ENCODE results near the gene NLK.

DNA sequence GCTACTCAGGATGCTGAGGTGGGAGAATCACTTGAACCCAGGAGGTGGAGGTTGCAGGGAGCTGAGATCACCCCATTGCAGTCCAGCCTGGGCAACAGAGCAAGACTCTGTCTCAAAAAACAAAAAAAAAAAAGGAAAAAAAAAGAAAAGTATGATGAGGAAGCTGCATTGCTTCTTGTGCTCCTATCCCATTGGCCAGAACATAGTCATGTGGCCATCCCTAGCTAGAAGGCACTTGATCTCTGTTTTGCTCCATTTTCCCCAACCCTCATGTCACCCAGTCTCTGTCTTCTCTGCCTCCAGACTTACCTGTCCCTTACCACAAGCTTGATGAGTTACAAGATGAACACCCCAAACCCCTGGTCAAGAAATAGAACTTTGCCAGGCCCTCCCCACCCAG lies 163.8 kb downstream of the NLK start:
- TF ChIP-seq, protein P1, sequence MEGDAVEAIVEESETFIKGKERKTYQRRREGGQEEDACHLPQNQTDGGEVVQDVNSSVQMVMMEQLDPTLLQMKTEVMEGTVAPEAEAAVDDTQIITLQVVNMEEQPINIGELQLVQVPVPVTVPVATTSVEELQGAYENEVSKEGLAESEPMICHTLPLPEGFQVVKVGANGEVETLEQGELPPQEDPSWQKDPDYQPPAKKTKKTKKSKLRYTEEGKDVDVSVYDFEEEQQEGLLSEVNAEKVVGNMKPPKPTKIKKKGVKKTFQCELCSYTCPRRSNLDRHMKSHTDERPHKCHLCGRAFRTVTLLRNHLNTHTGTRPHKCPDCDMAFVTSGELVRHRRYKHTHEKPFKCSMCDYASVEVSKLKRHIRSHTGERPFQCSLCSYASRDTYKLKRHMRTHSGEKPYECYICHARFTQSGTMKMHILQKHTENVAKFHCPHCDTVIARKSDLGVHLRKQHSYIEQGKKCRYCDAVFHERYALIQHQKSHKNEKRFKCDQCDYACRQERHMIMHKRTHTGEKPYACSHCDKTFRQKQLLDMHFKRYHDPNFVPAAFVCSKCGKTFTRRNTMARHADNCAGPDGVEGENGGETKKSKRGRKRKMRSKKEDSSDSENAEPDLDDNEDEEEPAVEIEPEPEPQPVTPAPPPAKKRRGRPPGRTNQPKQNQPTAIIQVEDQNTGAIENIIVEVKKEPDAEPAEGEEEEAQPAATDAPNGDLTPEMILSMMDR (conservative IDR thresholded peaks at IDR 0.05; ENCODE audit: low read depth, low read length), result no peak
- TF ChIP-seq BHLHE40 (IDR thresholded peaks at IDR 0.05; ENCODE audit: low read depth, low read length), result no peak
- no peak for TF ChIP-seq POLR2A (IDR thresholded peaks at IDR 0.05; ENCODE audit: low read depth, low read length)
- TF ChIP-seq RAD21 (IDR thresholded peaks at IDR 0.05; ENCODE audit: low read length), result no peak
- no peak for TF ChIP-seq FOS (IDR thresholded peaks at IDR 0.05; ENCODE audit: low read depth, low read length)
- no peak for TF ChIP-seq CHD1 (IDR thresholded peaks at IDR 0.05; ENCODE audit: low read depth, low read length)
- no peak for TF ChIP-seq SMC3 (IDR thresholded peaks at IDR 0.05; ENCODE audit: low read depth, low read length)
- TF ChIP-seq RFX5 (IDR thresholded peaks at IDR 0.05; ENCODE audit: low read depth, low read length), result no peak
- no peak for TF ChIP-seq MXI1 (IDR thresholded peaks at IDR 0.05; ENCODE audit: borderline replicate concordance, low read depth, low read length)
- TF ChIP-seq CEBPB (IDR thresholded peaks at IDR 0.05; ENCODE audit: low read depth, low read length), result no peak

Data from IMR-90 (cell line).